K562 (cell line): Measurements from ENCODE around the gene SCN1A. TPM values are rescaled to one million over a fixed set of nuclear protein-coding genes. Genes with fewer than 3 reads are reported as not detected.
"Not testable (repeated sequence)": the region's sequence is repeated elsewhere in the genome, so short reads cannot be mapped to it uniquely, and the experiment has no call there.

ENCODE experiments used
- ATAC-seq: fragments of 200-7000 bp; cut with Tn5 transposase; 3 replicates; pipeline ENCODE4 v1.9.1; 2020; ENCODE audit warnings: moderate library complexity
- BruUV-seq: library from RNA; stranded (reverse); fragments of 400-500 nt; replicated peaks from 2 replicates; lab custom pipeline; 2021; lab: Mats Ljungman, UMichigan
- CTCF ChIA-PET: fragments of 300-600 bp; formaldehyde crosslinking; extraction: SDS; loops from one replicate; lab custom pipeline; 2021; ENCODE audit warnings: low intra/inter-chr PET ratio; lab: Yijun Ruan, JAX
- POLR2A ChIA-PET: fragments of 300-600, 350-650 bp; sonication (Branson Sonifier 250); formaldehyde crosslinking; extraction: SDS; loops from one replicate; lab custom pipeline; 2021; ENCODE audit warnings: antibody characterized with exemption, inconsistent platforms; lab: Yijun Ruan, JAX
- DNase-seq, 4 experiments: peaks; one replicate each; pipeline versions ENCODE4 v3.0.0 to v3.0.0-alpha.2; 2011 to 2018; ENCODE audit warnings: low spot score in 3 of 4, mixed read lengths in 3 of 4; ENCODE audit errors: extremely low read depth in 1 of 4
- FAIRE-seq: peaks from 2 replicates; lab custom pipeline; 2011; peaks lifted over from hg19 to GRCh38; lab: Jason Lieb, UNC
- H2AFZ ChIP-seq: 2 replicates; pipeline ENCODE4 v1.6.0; 2011; ENCODE audit warnings: low read depth, low read length, control low read depth, inconsistent platforms
- H3K27ac ChIP-seq: fragments of 200-600 bp; 3 replicates; pipeline ENCODE4 v1.8.0; 2011; ENCODE audit warnings: low read depth, mild to moderate bottlenecking, control low read depth, inconsistent platforms, low read length, moderate library complexity, mixed read lengths; ENCODE audit errors: extremely low read depth
- H3K27me3 ChIP-seq, 2 experiments: fragments of 300-600 bp in 1 of 2; 2 replicates in 1 of 2; 3 replicates in 1 of 2; pipeline versions ENCODE4 v1.6.0 to v1.8.0; 2011; ENCODE audit warnings: inconsistent platforms in 2 of 2, low read length in 2 of 2, mild to moderate bottlenecking in 1 of 2, mixed read lengths in 1 of 2, moderate library complexity in 1 of 2; ENCODE audit not compliant: control insufficient read depth in 2 of 2, insufficient read depth in 2 of 2
- H3K36me3 ChIP-seq: fragments of 300-600 bp; 3 replicates; pipeline ENCODE4 v1.8.0; 2011; ENCODE audit warnings: mild to moderate bottlenecking, low read length, inconsistent platforms; ENCODE audit not compliant: control insufficient read depth, insufficient read depth
- H3K4me1 ChIP-seq, 2 experiments: fragments of 200-600 bp in 1 of 2; replicated peaks in 1 of 2; 2 replicates in 1 of 2; 3 replicates in 1 of 2; pipeline versions ENCODE4 v1.5.1 to v1.8.0; 2011; ENCODE audit warnings: inconsistent platforms in 2 of 2, low read length in 2 of 2, mild to moderate bottlenecking in 1 of 2, mixed read lengths in 1 of 2, moderate library complexity in 1 of 2; ENCODE audit not compliant: control insufficient read depth in 2 of 2, insufficient read depth in 2 of 2
- H3K4me2 ChIP-seq: 2 replicates; pipeline ENCODE4 v1.6.1; 2011; ENCODE audit warnings: low read length, control low read depth, inconsistent platforms, mixed read lengths; ENCODE audit not compliant: insufficient read depth
- H3K4me3 ChIP-seq: fragments of 200-600 bp; sonication (generic), shearing (Covaris generic); 2 replicates; pipeline ENCODE4 v1.5.1; 2016; ENCODE audit warnings: control low read depth, inconsistent platforms
- H3K79me2 ChIP-seq: fragments of 200-600 bp; 3 replicates; pipeline ENCODE4 v1.8.0; 2011; ENCODE audit warnings: low read length, inconsistent platforms; ENCODE audit not compliant: control insufficient read depth, insufficient read depth
- H3K9ac ChIP-seq, 2 experiments: 2 replicates each; pipeline versions ENCODE4 v1.6.0 to v1.6.1; 2011; ENCODE audit warnings: low read depth in 2 of 2, low read length in 2 of 2, control low read depth in 1 of 2, inconsistent platforms in 1 of 2, mild to moderate bottlenecking in 1 of 2, mixed read lengths in 1 of 2; ENCODE audit not compliant: insufficient read depth in 1 of 2
- H3K9me1 ChIP-seq: one replicate; pipeline ENCODE4 v1.6.0; 2011; ENCODE audit warnings: inconsistent platforms, mild to moderate bottlenecking, low read length, moderate library complexity; ENCODE audit not compliant: control insufficient read depth, insufficient read depth
- H3K9me3 ChIP-seq: replicated peaks from 2 replicates; pipeline ENCODE4 v1.5.1; 2011; ENCODE audit warnings: low read depth, low read length, inconsistent platforms; ENCODE audit not compliant: control insufficient read depth, insufficient read depth
- H4K20me1 ChIP-seq: replicated peaks from 2 replicates; pipeline ENCODE4 v1.6.1; 2011; ENCODE audit warnings: low read length, inconsistent platforms, mixed read lengths; ENCODE audit not compliant: control insufficient read depth, insufficient read depth
- CGGBP1 ChIP-seq: fragments of 250-450 bp; sonication (Bioruptor Pico); IDR thresholded peaks from 2 replicates; pipeline ENCODE4 v1.9.0; 2021; ENCODE audit warnings: mild to moderate bottlenecking
- HNRNPUL1 ChIP-seq: fragments of 200-400 bp; formaldehyde crosslinking; IDR thresholded peaks from 2 replicates; pipeline ENCODE4 v1.6.1; 2017; ENCODE audit warnings: low read length
- LCOR ChIP-seq: sonication (generic); formaldehyde crosslinking; IDR thresholded peaks from 2 replicates; pipeline ENCODE4 v1.8.0; 2022; ENCODE audit warnings: mild to moderate bottlenecking, missing genetic modification reagents
- SMAD4 ChIP-seq: fragments of 250-450 bp; sonication (Bioruptor Pico); conservative IDR thresholded peaks from 2 replicates; pipeline ENCODE4 v1.8.0; 2021; ENCODE audit warnings: inconsistent platforms, mild to moderate bottlenecking, moderate library complexity
- WGBS: fragments of 100-300 bp; shearing (Covaris generic); methylation state at CpG from one replicate; pipeline ENCODE4 v1.1.6; 2016; ENCODE audit warnings: low coverage, mixed read lengths; ENCODE audit not compliant: insufficient coverage; ENCODE audit errors: missing lambda C conversion rate; 5-methylcytosine and 5-hydroxymethylcytosine counted together
- in situ Hi-C: fragments of 300-500 bp; cut with MboI; formaldehyde crosslinking; loops from 4 replicates; pipeline ENCODE4 v1.15.0; 2018; ENCODE audit warnings: inconsistent platforms, mixed read lengths
- intact Hi-C: fragments of 100-400 bp; cut with micrococcal nuclease; formaldehyde crosslinking; loops from 2 replicates; pipeline ENCODE4 v1.14.2; 2022
- polyA plus RNA-seq, 8 experiments: library from polyadenylated mRNA; depleted of rRNA in 4 of 8; stranded (reverse) in 5 of 8; unstranded in 3 of 8; fragments of >200 nt; fragmentation: Nextera tagmentation in 2 of 8; fragmentation: Illumina TruSeq in 1 of 8; extraction: Ambion mirVana in 2 of 8; extraction: Trizol in 1 of 8; gene quantifications; 2 replicates each; pipeline versions ENCODE4 v1.2.1 to v1.2.3, GENCODE V29; 2011 to 2014; ENCODE audit warnings: inconsistent platforms in 1 of 8, missing spikeins in 1 of 8
- total RNA-seq, 7 experiments: library from RNA; depleted of rRNA in 6 of 7; stranded (reverse); fragments of >200 nt in 6 of 7; fragmentation: Illumina TruSeq in 2 of 7; extraction: Trizol in 2 of 7; gene quantifications; 2 replicates each; pipeline versions ENCODE4 v1.2.1 to v1.2.3, GENCODE V29; 2011 to 2021; ENCODE audit warnings: low replicate concordance in 1 of 7

The SCN1A gene
- total and polyA plus RNA-seq, 9 of the 15 experiments (the other 6 are each of a cell fraction or from before 2014, with no cell fraction given): not detected

DNA sequence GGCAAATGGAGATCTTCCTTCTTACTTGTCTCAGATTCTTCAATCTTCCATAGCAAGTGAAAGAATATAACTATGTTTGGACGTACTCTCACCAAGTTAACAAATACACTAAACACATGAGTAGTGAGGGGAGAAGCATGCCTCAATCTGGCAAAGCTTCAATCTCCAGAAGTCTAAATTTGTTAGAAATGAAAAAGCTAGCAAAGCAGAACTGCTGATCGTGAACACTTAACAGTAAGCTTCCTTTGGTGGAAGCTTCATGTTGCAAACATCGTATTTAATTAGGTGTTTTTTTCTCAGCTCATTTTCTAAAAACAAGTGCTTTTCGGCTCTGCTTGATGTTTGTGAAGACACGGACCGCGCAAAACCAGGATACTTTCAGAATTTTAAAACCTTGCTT, 12.7 kb upstream of the SCN1A start:
- POLR2A ChIA-PET: interaction anchor here (1.0 kb wide), 1 partner anchor 14 kb away, joined by 4 read pairs; no protein-coding TSS in a partner anchor
- H3K9ac ChIP-seq: no peak overlapping the region
- in situ Hi-C loops: no loop called here
- no peaks in the 10 kb centered on the region for H3K27me3 ChIP-seq
- ATAC-seq (no peak), FAIRE-seq (no peak), DNase-seq (no peak)
- H3K27ac ChIP-seq: no peak overlapping the region
- TF ChIP-seq SMAD4 (CRISPR knock-in tag): no peak
- no peak for TF ChIP-seq CGGBP1
- TF ChIP-seq HNRNPUL1: no peak
- TF ChIP-seq LCOR (CRISPR knock-in tag): no peak
- no TSS peak for BruUV-seq
- H3K4me1 ChIP-seq: no peaks in the 10 kb centered on the region
- no peaks in the 10 kb centered on the region for H3K9me1 ChIP-seq
- WGBS: under 1% methylated on average over 7 of the region's 7 CpGs
- intact Hi-C loops: no loop called here
- H3K4me3 ChIP-seq: no peak overlapping the region
- no peaks in the 10 kb centered on the region for H3K9me3 ChIP-seq
- CTCF ChIA-PET: no interaction called here
- H3K79me2 ChIP-seq: no peaks in the 10 kb centered on the region
- no peaks in the 10 kb centered on the region for H4K20me1 ChIP-seq
- H3K36me3 ChIP-seq: no peaks in the 10 kb centered on the region
- no peak overlapping the region for H3K4me2 ChIP-seq
- peak overlapping the region; percentile 17; the same call in 1 of the 2 replicates for H2AFZ ChIP-seq

GRCh38 chr2:166139479-166139878, 11.7 kb upstream of the SCN1A start:
- H3K79me2 ChIP-seq, BruUV-seq, intact Hi-C loops, H2AFZ ChIP-seq, POLR2A ChIA-PET, CTCF ChIA-PET, H3K27me3 ChIP-seq, H4K20me1 ChIP-seq, ATAC-seq, H3K9me3 ChIP-seq, H3K4me2 ChIP-seq, H3K9me1 ChIP-seq, H3K4me1 ChIP-seq, H3K4me3 ChIP-seq, H3K36me3 ChIP-seq, in situ Hi-C loops, FAIRE-seq, H3K27ac ChIP-seq, H3K9ac ChIP-seq, DNase-seq: not testable (repeated sequence)
- 0% methylated on average over 3 of the region's 3 CpGs for WGBS
